EL (cell line): ENCODE results near the gene TMCO2.
"Not testable (repeated sequence)": the region's sequence is repeated elsewhere in the genome, so short reads cannot be mapped to it uniquely, and the experiment has no call there.

Experiments used
- DNase-seq: peaks from one replicate; pipeline ENCODE4 v3.0.0-alpha.2; 2016

The TMCO2 gene

DNA sequence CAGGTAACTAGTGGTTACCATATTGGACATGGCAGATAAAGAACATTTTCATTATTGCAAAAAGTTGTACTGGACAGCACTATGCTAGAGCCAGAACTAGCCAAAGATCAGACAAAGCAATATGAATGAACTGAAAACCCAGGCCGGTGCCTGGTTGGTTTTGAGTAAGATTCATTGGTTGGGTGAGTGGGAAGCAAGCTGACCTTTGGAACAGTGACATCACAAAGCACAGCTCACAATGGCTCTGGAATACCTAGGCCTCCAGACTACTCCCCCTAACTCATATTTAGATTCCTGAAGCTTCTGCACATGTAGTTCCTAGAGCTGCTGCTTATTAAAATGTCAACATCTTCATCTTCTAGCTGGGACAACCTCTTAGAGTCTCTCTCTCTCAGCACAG lies at the start of gene TMCO2:
TMCO2 (plus strand) TSS at position 283 of the 400 bp plus-strand sequence; CDS start at position 340, 57 bp downstream.
- DNase-seq = no peak

DNA sequence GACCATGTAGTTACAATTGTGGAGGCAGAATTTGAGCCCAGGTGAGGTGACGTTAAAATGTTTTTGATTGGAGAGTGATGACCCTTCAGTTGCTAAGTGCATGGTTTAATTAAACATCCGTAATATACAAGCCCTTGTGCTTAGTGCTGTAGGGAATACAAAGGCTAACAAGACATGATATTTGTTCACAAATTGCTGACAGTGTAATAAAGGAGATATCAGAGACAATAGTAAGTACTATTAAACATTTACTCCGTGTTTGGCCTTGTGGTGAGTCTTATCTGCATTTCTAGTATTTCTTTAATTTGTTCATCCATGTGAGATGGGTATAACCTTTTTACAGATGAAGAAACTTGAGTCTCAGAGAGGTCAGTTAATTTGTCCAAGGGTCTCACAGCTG lies 48.6 kb upstream of the TMCO2 start:
- DNase-seq = no peak

DNA sequence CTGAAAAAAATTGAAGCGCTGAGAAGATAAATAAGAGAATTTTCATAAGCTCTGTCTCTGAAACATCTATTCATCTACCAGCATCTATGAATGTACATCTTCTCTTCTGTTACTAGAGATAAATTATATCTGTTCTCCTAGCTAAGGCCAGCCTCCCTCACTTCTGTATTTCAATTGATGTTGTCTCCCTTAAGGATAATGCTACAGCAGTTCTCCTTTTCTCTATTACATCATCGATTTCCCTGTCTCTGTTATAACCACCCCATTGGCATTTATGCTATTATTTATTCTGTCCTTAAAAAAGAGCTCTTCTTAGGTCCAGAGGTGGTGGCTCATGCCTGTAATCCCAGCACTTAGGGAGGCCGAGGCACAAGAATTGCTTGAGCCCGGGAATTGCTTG lies 42.9 kb upstream of the TMCO2 start:
- DNase-seq = no peak

DNA sequence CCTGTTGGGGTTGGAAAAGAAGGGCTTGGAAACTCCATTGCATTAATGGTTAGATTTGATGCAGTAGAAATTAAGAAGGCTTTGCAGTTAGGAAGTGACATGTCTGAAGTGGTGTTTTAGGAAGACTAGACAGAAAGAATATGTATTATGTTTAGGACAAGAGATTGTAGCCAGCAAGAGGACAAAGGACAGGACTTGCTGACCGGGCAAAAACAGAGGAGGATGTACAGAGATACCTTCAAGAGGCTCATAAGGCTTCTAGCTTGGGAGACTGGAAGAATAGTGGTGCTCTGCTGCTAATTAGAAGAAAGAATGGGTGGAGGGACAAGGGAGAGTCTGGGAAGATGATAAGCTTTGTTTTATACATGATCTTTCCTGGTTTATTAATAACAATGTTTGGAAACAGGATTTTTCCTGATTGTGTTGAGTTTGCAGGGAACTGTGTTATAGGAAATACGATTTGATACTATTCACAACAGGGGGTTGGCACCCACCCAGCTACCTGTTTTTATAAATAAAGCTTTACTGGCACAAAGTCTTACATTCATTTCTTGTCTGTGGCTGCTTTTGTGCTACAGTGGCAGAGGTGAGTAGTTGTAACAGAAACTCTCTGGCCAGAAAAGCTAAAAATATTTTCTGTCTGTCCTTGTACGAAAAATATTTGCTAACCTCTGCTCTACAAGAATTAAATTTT lies 37.1 kb upstream of the TMCO2 start:
- no peak for DNase-seq

DNA sequence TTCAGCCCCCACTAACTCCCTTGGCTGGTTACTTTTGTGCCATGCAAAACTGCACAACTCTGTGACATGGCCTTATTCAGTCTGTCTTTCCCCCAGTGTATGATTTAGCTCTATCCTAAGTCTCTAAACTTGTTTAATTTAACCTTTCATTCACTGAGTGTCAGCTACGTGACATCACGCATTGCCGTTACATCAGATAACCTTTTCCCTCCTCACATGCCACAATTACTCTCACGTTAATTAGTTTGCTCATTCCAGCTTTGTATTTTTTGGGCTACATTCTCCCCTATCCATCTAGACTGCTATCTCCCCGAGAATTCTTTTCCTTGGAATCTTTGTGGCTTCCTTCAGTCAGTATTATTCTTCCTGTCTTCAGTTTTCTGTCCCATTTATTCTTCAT lies 29.4 kb upstream of the TMCO2 start:
- no peak for DNase-seq

GRCh38 chr1:40221471-40221905 lies 26.2 kb upstream of the TMCO2 start:
- not testable (repeated sequence) for DNase-seq

GRCh38 chr1:40221977-40222772 lies 25.6 kb upstream of the TMCO2 start:
- DNase-seq = no peak

DNA sequence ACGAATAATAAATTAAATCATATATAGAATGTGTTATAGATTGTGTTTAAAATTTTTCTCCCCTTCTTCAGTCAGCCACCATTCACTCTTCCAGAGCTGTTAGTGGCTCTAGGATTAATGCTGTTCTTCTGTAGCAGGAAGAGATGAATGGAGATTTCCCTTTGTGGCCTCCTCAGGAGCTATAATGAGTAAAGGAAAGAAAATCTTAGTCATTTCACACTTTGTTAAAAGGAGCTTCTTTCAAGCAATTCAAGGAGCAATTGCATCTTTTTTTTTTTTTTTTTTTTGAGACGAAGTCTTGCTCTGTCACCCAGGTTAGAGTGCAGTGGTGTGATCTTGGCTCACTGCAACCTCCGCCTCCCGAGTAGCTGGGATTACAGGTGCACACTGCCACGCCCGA lies 23.7 kb upstream of the TMCO2 start:
- no peak for DNase-seq

GRCh38 chr1:40226192-40226591 lies 21.5 kb upstream of the TMCO2 start:
- DNase-seq = no peak

- DNase-seq = no peak
Observed at GRCh38 chr1:40232444-40232843, 15.3 kb upstream of the TMCO2 start.

DNA sequence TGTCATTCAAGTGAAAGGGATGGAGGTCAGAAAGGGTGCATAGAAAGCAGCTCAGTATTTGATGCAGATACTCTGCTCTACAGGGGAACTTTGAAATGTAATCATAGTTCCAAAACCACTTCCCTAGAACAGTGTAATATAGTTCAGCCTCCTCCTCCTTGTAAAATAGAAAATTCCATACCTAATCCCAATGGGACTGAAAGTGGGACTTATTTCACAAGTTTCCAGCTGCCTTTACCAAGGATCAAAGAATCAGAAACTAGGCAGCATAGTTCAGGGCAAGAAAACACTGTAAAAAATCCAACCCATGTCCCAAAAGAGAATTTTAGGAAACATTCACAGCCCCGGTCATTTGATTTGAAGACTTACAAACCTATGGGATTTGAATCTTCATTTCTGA lies 8.1 kb upstream of the TMCO2 start:
- DNase-seq = no peak

- DNase-seq = no peak
Observed at GRCh38 chr1:40240390-40240789, 7.3 kb upstream of the TMCO2 start.

- no peak for DNase-seq
Observed at GRCh38 chr1:40241362-40241761, 6.4 kb upstream of the TMCO2 start.

- DNase-seq = no peak
Observed at GRCh38 chr1:40243351-40243750, 4.4 kb upstream of the TMCO2 start.

GRCh38 chr1:40244138-40244744 lies 3.5 kb upstream of the TMCO2 start:
- no peak for DNase-seq

DNA sequence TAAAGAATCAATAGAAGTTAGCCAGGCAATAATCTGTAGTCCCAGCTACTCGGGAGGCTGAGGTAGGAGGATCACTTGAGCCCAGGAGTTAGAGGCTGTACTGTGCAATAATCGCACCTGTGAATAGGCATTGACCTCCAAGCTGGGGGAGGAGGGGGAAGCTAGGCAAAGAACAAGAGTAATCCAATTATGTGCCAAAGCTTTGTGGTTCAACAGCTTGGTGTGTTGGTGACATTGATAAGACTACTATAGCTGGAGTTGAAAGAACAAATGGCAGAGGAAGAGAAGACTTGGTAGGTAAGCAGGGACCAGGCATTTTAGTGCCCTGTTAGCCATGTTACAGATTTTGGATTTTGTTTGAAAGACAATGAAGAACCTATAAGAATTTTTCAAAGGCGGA lies 2.1 kb upstream of the TMCO2 start:
- no peak for DNase-seq

- DNase-seq = no peak
Observed at GRCh38 chr1:40248412-40248811, 675 bp downstream of the TMCO2 start.

GRCh38 chr1:40251456-40251855 lies 3.7 kb downstream of the TMCO2 start:
- no peak for DNase-seq

- no peak for DNase-seq
Observed at GRCh38 chr1:40252601-40253000, 4.9 kb downstream of the TMCO2 start.

GRCh38 chr1:40255231-40255630 lies 7.5 kb downstream of the TMCO2 start:
- DNase-seq = no peak

GRCh38 chr1:40256401-40257084 lies 8.8 kb downstream of the TMCO2 start:
- DNase-seq = no peak

DNA sequence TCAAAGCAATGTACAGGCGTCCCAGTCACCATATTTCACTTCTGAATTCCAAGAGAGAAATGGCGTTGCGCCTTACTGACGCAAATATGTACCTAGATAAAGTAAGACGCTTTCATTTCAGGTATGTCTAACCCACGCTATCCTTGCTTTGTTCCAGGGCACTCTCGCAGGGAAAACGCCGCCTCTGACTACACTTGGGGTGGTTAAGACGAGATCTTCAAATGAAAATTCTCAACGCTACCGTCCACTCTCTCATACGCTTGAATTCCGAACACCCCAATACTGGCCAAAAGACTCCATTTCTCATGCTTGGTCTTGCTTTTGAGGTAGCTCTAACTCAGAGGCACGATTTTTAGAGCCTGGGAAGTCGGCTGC lies 9.6 kb downstream of the TMCO2 start:
- DNase-seq = no peak

DNA sequence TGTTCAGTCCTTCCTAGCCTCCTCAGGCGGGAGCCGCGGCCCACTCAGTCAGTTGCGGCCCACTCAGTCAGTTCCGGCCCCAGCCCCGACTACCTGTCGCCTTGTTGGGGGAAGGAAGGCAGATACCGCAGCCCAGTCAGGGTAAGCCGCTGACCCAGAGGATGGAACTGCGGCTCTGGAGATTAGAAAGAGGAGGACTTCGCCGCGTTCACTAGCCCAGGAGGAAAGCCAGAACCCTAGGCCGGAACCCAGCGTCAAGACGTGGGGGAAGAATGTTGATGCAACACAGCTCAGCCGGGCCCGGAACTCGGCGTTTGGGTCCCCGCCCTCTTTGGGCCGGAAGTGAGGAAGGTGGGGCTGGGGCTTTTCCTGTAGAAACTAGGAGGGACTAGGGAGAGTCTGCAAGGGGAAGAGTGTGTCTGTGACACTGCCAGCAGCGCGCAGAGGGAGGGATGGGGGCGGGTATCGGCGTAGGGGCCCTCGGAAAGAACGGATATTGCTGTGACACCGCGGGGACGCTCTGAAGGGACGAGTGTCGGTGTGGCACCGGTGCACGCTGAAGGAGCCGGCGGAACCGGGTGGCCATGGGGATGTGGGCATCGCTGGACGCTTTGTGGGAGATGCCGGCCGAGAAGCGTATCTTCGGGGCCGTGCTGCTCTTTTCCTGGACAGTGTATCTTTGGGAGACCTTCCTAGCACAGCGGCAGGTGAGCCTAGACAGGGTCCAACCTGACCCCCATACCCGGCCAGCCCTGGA lies 10.1 kb downstream of the TMCO2 start, which contains the start of gene ZMPSTE24:
ZMPSTE24 (plus strand) TSS at position 549 of the 757 bp plus-strand sequence; CDS start at position 585, 36 bp downstream.
- DNase-seq = peak; percentile 98
